Fibroblast of skin of back (primary cell): ENCODE data around the gene OR4K17. TPM values are rescaled to one million over a fixed set of nuclear protein-coding genes. Genes with fewer than 3 reads are reported as not detected.
"Not testable (repeated sequence)": the region's sequence is repeated elsewhere in the genome, so short reads cannot be mapped to it uniquely, and the experiment has no call there.

Source experiments
- DNase-seq: peaks from one replicate; pipeline ENCODE4 v3.0.0-alpha.2; 2013
- polyA plus RNA-seq, 2 experiments: library from polyadenylated mRNA; unstranded; fragments of 120-200 nt; gene quantifications; one replicate each; pipeline ENCODE4 v1.2.1, GENCODE V29; 2013; ENCODE audit not compliant: insufficient read length in 2 of 2

The OR4K17 gene, protein sequence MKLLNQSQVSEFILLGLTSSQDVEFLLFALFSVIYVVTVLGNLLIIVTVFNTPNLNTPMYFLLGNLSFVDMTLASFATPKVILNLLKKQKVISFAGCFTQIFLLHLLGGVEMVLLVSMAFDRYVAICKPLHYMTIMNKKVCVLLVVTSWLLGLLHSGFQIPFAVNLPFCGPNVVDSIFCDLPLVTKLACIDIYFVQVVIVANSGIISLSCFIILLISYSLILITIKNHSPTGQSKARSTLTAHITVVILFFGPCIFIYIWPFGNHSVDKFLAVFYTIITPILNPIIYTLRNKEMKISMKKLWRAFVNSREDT
- not detected for polyA plus RNA-seq (2013, experiment 1 of 2; ENCODE audit: insufficient read length)
- polyA plus RNA-seq (2013, experiment 2 of 2; ENCODE audit: insufficient read length), result not detected

DNA sequence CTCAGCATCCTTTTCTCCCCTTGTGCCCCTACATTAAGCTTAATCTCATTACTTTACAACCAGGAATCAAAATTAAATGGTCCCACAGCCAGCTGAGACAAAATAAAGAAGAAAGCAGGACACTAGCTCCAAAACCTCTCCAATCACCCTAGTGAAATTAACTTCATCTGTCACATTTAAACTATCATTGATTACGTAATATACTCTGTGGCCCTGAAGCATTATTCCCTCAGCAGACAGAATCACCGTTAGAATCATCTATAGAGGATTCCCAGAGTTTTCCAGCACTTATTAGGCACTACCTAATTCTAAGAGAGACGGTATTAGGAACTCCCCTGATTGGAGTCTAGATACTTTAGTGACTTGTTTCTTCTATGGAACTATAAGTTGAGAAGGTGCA, at the start of gene OR4K17:
OR4K17 (plus strand) TSS at position 302 of the 400 bp plus-strand sequence. CDS start 6,761 bp downstream, outside the sequence.
- no peak for DNase-seq

DNA sequence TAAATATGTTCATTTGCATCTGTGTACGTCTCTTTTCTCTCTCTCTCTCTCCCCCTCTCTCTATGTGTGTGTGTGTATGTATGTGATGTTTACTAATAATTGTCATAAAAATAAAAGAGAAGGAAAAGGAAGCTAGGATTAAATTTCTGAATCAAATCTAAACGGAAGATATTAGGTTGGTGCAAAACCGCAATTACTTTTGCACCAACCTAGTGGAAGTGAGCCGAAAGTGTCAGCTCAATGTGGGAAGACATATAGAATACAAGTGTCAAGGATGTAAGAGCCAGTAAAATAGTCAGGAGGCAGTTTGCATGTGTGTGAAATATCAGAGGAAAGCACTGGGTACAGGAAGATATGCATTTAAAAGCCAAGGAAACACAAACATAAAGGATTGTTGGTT, 18.5 kb upstream of the OR4K17 start:
- DNase-seq, result no peak

DNA sequence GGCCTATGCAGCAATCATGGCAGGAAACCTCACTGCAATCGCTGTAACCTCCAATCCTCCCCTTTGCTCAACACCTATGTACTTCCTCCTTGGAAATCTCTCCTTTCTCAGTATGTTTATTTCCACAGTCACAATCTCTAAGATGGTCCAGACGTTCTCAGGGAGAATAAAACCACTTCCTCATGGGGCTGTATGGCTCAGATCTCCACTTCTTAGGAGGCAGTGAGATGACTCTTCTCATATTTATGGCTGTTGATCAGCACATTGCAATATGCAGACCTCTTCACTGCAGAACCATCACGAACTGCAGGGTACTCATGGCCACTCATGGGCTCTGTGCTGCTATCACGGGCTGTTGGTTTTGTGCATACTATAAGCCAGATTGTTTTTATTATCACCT, 17.1 kb upstream of the OR4K17 start:
- no peak for DNase-seq

DNA sequence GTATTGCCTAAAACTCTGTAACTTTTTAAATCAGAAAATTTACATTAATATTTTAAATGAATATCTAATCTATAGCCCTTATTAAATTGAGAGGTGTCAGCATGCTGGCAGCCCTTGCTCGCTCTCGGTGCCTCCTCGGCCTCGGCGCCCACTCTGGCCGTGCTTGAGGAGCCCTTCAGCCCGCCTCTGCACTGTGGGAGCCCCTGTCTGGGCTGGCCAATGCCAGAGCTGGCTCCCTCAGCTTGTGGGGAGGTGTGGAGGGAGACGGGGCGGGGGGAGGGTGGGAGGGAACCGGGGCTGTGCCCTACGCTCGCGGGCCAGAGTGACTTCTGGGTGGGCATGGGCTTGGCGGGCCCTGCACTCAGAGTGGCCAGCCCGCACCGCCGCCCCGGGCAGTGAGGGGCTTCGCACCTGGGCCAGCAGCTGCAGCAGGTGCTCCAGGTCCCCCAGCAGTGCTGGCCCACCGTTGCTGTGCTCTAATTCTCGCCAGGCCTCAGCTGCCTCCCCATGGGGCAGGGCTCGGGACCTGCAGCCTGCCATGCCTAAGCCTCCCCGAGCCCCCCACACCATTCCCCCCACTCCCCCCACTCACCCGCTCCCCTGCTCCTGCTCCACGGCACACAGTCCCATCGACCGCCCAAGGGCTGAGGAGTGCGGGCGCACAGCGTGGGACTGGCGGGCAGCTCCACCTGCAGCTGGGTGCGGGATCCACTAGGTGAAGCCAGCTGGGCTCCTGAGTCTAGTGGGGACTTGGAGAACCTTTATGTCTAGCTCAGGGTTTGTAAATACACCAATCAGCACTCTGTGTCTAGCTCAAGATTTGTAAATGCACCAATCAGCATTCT, 11.4 kb upstream of the OR4K17 start:
- not testable (repeated sequence) for DNase-seq

DNA sequence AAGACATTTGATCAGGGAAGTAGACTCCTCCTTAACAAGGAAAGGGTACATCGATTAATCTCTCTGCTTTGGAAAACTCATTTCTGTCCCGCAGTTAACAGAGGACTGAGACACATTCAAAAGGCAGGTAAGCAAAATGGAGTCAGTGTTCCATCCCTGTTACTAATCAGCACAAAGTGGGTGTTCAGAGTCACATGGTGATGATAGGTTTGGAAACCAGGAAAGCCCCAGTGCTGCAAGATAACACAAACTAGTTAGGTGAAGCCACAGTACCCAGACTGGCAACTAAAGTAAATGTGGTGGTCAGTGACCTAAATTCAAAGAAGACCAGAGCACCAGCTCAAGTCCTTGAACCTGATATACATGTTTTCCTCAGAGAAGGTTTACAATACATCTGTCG, 1.8 kb downstream of the OR4K17 start:
- no peak for DNase-seq

DNA sequence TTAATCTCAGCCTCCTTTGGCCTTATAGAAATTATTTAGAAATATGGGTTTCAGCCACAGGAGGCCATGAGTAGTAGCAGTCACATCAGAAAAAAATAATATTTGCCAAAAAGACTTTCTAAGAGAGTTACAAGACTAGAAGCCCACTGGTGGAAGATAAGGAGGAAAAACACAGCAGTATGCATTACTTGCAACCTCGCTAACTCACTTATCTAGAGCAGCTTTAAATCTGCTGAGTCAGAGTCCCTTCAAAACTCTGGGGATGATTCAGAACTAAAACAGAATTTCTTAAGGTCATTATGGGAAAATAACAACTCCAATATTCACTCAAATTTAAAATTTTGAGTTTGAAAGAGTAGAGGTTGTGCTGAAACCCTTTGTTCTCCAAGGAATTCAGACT, 6.2 kb downstream of the OR4K17 start:
- no peak for DNase-seq

DNA sequence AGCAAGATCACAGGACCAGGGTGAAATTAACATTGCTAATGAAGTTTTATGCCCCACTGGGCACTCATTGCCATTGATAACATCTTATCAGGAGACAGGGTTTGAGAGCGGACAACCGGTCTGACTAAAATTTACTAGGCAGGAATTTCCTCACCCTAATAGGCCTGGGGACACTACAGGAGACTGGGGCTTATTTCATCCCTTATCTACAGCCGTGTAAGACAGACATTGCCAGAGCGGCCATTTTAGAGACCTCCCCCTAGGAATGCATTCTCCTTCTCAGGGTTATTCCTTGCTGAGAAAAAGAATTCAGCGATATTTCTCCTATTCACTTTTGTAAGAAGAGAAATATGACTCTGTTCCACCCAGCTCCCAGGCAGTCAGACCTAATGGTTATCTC, 8.3 kb downstream of the OR4K17 start:
- no peak for DNase-seq

DNA sequence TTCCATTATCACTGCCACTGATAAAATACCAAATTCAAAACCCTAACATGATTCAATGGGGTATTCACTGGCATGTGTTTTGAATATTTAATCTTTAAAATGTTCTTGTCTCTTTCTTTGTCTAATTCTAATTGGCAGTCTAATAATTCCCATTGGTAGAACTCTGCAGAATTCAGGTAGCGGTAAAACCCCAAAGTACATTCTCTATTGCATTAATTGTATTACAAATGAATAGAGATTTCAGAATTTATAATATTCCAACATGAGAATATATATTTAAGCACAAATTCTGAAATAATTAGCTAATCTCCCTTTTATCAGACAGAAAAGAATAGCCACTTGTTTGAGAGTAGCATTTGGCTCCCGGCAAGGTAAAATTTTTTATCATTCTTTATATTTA, 28.0 kb downstream of the OR4K17 start, which contains the start of gene OR4N5:
OR4N5 (plus strand) TSS at position 301 of the 400 bp plus-strand sequence. CDS start 4,916 bp downstream, outside the sequence.
- DNase-seq, result no peak

DNA sequence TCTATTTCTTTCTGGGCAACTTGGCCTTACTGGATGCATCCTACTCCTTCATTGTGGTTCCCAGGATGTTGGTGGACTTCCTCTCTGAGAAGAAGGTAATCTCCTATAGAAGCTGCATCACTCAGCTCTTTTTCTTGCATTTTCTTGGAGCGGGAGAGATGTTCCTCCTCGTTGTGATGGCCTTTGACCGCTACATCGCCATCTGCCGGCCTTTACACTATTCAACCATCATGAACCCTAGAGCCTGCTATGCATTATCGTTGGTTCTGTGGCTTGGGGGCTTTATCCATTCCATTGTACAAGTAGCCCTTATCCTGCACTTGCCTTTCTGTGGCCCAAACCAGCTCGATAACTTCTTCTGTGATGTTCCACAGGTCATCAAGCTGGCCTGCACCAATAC, 33.4 kb downstream of the OR4K17 start:
- DNase-seq, result no peak

DNA sequence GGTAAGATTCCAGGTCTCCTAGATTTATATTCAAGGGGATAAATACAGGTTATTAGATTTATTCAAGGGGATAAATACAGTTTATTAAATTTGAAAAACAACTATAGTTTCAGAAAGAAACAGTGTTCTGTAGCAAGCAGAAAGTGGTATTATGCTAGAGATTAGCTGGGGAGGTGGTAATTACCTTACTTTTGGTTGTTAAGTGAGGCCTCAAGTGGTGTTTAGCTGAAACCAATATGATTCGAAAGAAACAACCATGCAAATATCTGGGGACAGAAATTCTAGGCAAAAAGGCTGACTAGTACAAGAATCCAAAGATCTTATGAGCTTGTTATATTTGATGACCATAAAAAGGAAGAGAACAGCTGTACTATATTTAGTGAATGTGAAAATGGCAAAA, 34.3 kb downstream of the OR4K17 start:
- no peak for DNase-seq

DNA sequence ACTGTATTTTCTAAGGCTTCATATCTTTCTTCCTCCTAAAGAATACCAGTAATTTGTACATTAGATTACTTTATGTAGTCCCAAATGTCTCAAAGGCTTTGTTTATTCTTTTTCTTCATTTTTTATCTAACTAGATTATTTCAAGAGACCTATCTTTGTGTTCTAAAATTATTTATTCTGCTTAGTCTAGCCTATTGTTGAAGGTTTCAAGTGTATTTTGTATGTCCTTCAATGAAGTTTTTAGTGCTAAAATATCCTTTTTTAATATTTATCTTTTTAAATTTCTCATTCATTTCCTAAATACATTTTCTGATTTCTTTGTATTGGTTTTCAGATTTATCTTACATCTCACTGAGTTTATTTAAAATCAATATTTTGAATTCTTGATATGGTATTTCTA, 53.9 kb downstream of the OR4K17 start:
- no peak for DNase-seq

DNA sequence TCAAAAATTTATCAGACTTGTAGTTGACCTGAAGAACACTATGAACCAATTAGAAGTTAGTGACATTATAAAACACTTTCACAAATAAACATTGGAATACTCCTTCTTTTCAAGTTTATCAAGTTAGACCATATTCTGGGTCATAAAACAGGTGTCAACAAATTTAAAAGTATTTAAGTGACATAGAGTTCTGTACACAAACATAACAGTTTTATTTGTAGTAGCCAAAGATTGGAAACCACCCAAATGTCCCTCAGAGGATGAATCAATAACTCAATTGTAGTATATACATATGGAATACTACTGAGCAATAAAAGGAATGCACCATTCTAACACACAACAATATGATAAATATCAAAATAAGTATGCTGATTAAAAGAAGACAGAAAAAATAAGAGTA, 56.6 kb downstream of the OR4K17 start:
- DNase-seq, result no peak

DNA sequence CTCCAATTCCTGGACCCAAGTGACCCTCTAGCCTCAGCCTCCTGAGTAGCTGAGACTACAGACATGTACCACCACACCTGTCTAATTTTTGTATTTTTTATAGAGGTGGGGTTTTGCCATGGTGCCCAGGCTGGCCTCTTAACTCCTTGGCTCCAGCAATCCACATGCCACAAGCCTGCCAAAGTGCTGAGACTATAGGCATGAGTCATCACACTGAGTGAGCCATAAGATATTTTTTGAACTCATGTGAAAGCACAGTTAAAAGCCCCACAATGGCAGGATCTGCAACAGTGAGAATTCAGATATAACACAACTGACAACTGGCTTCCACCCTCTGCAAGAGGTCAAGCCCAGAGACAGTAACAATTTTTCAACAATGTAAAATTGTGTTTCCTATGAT, 59.3 kb downstream of the OR4K17 start:
- not testable (repeated sequence) for DNase-seq
